H9 (cell line): ENCODE measurements around the gene ROCK2. TPM values are rescaled to one million over a fixed set of nuclear protein-coding genes. Genes with fewer than 3 reads are reported as not detected.

Source experiments
- DNase-seq: peaks from one replicate; pipeline ENCODE4 v3.0.0-alpha.2; 2017
- H2AFZ ChIP-seq: one replicate; pipeline ENCODE4 v1.6.1; 2013; ENCODE audit warnings: mild to moderate bottlenecking, low read length, control low read depth, moderate library complexity
- H2AK5ac ChIP-seq: 2 replicates; pipeline ENCODE4 v1.6.1; 2013; ENCODE audit warnings: low read length, control low read depth, mixed read lengths; ENCODE audit not compliant: insufficient read length
- H2BK120ac ChIP-seq: one replicate; pipeline ENCODE4 v1.6.1; 2013; ENCODE audit warnings: low read depth, mild to moderate bottlenecking, low read length, control low read depth, inconsistent platforms; ENCODE audit not compliant: poor library complexity, severe bottlenecking
- H2BK12ac ChIP-seq: 2 replicates; pipeline ENCODE4 v1.6.1; 2013; ENCODE audit warnings: low read length, control low read depth, mixed read lengths, low read depth; ENCODE audit not compliant: insufficient read length
- H2BK15ac ChIP-seq: 2 replicates; pipeline ENCODE4 v1.6.1; 2013; ENCODE audit warnings: low read depth, low read length, control low read depth
- H2BK20ac ChIP-seq: one replicate; pipeline ENCODE4 v1.6.1; 2013; ENCODE audit warnings: low read depth, mild to moderate bottlenecking, low read length, control low read depth, inconsistent platforms; ENCODE audit not compliant: poor library complexity, severe bottlenecking
- H2BK5ac ChIP-seq: 2 replicates; pipeline ENCODE4 v1.6.1; 2013; ENCODE audit warnings: low read length, control low read depth, mixed read lengths; ENCODE audit not compliant: insufficient read length
- H3K14ac ChIP-seq: 2 replicates; pipeline ENCODE4 v1.6.1; 2013; ENCODE audit warnings: low read length, control low read depth; ENCODE audit not compliant: insufficient read depth
- H3K18ac ChIP-seq: 2 replicates; pipeline ENCODE4 v1.6.1; 2013; ENCODE audit warnings: low read depth, mild to moderate bottlenecking, mixed read lengths, low read length, control low read depth; ENCODE audit not compliant: insufficient read length
- H3K23ac ChIP-seq: 2 replicates; pipeline ENCODE4 v1.6.1; 2013; ENCODE audit warnings: low read length, control low read depth, mixed read lengths, low read depth; ENCODE audit not compliant: insufficient read length
- H3K23me2 ChIP-seq: 2 replicates; pipeline ENCODE4 v1.6.1; 2013; ENCODE audit warnings: low read depth, mild to moderate bottlenecking, mixed read lengths, low read length, control low read depth; ENCODE audit not compliant: insufficient read length, poor library complexity, severe bottlenecking
- H3K27ac ChIP-seq: 2 replicates; pipeline ENCODE4 v1.5.1; 2013; ENCODE audit warnings: low read length, control low read depth, mixed read lengths, low read depth; ENCODE audit not compliant: insufficient read length
- H3K27me3 ChIP-seq: 2 replicates; pipeline ENCODE4 v1.6.1; 2013; ENCODE audit warnings: low read length, control low read depth, inconsistent platforms; ENCODE audit not compliant: insufficient read depth
- H3K4ac ChIP-seq: 2 replicates; pipeline ENCODE4 v1.6.1; 2013; ENCODE audit warnings: low read depth, mild to moderate bottlenecking, control low read depth, inconsistent platforms, low read length, moderate library complexity
- H3K4me1 ChIP-seq: 2 replicates; pipeline ENCODE4 v1.6.1; 2013; ENCODE audit warnings: low read length, control low read depth, inconsistent platforms; ENCODE audit not compliant: insufficient read depth
- H3K4me2 ChIP-seq: 2 replicates; pipeline ENCODE4 v1.6.1; 2013; ENCODE audit warnings: low read length, control low read depth, mixed read lengths; ENCODE audit not compliant: insufficient read length, insufficient read depth
- H3K56ac ChIP-seq: 2 replicates; pipeline ENCODE4 v1.6.1; 2013; ENCODE audit warnings: low read depth, mild to moderate bottlenecking, mixed read lengths, low read length, control low read depth; ENCODE audit not compliant: insufficient read length
- H3K79me1 ChIP-seq: 2 replicates; pipeline ENCODE4 v1.6.1; 2013; ENCODE audit warnings: low read depth, mild to moderate bottlenecking, moderate library complexity, low read length, control low read depth, inconsistent platforms; ENCODE audit not compliant: insufficient read depth, poor library complexity, severe bottlenecking
- H3K79me2 ChIP-seq: 2 replicates; pipeline ENCODE4 v1.6.1; 2013; ENCODE audit warnings: low read length, control low read depth, inconsistent platforms; ENCODE audit not compliant: insufficient read depth
- H3K9ac ChIP-seq: 2 replicates; pipeline ENCODE4 v1.6.1; 2013; ENCODE audit warnings: low read length, control low read depth, mixed read lengths; ENCODE audit not compliant: insufficient read length; ENCODE audit errors: extremely low read depth
- H3K9me3 ChIP-seq: one replicate; pipeline ENCODE4 v1.6.1; 2013; ENCODE audit warnings: low read depth, low read length, inconsistent platforms; ENCODE audit not compliant: control insufficient read depth
- H3T11ph ChIP-seq: one replicate; pipeline ENCODE4 v1.6.1; 2013; ENCODE audit warnings: mild to moderate bottlenecking, low read length, control low read depth, inconsistent platforms
- H4K20me1 ChIP-seq: one replicate; pipeline ENCODE4 v1.6.1; 2013; ENCODE audit not compliant: control insufficient read depth, insufficient read length, insufficient read depth
- H4K5ac ChIP-seq: 2 replicates; pipeline ENCODE4 v1.6.1; 2013; ENCODE audit warnings: low read depth, mild to moderate bottlenecking, mixed read lengths, low read length, control low read depth; ENCODE audit not compliant: insufficient read length
- H4K8ac ChIP-seq: replicated peaks from 2 replicates; pipeline ENCODE4 v1.6.1; 2013; ENCODE audit warnings: low read length, control low read depth, mixed read lengths, low read depth; ENCODE audit not compliant: insufficient read length
- H4K91ac ChIP-seq: 2 replicates; pipeline ENCODE4 v1.6.1; 2013; ENCODE audit warnings: low read depth, mild to moderate bottlenecking, moderate library complexity, mixed read lengths, low read length, control low read depth; ENCODE audit not compliant: insufficient read length
- H3K27ac Mint-ChIP-seq, 3 experiments: 2 replicates in 2 of 3; 3 replicates in 1 of 3; pipeline ENCODE4 v1.8.0; 2020 to 2021; ENCODE audit warnings: mixed read lengths in 3 of 3, mild to moderate bottlenecking in 1 of 3, moderate library complexity in 1 of 3
- H3K27me3 Mint-ChIP-seq: 2 replicates; pipeline ENCODE4 v1.8.0; 2021; ENCODE audit warnings: low read depth, mild to moderate bottlenecking, moderate library complexity, mixed read lengths
- H3K36me3 Mint-ChIP-seq, 3 experiments: 2 replicates in 2 of 3; 3 replicates in 1 of 3; pipeline ENCODE4 v1.8.0; 2020 to 2021; ENCODE audit warnings: low read depth in 3 of 3, mixed read lengths in 3 of 3; ENCODE audit not compliant: insufficient read depth in 1 of 3
- H3K4me1 Mint-ChIP-seq, 2 experiments: 2 replicates each; pipeline ENCODE4 v1.8.0; 2020; ENCODE audit warnings: mixed read lengths in 2 of 2
- H3K4me3 Mint-ChIP-seq, 2 experiments: 2 replicates in 1 of 2; 3 replicates in 1 of 2; pipeline ENCODE4 v1.8.0; 2020 to 2021; ENCODE audit warnings: mild to moderate bottlenecking in 2 of 2, mixed read lengths in 2 of 2, moderate library complexity in 1 of 2
- H3K9me3 Mint-ChIP-seq, 2 experiments: 2 replicates in 1 of 2; 3 replicates in 1 of 2; pipeline ENCODE4 v1.8.0; 2020; ENCODE audit warnings: mild to moderate bottlenecking in 2 of 2, mixed read lengths in 2 of 2, moderate library complexity in 1 of 2
- WGBS: extraction: QIAGEN DNeasy Blood & Tissue Kit; methylation state at CpG from one replicate; pipeline ENCODE4 v1.1.7; 2013; ENCODE audit warnings: missing lambda C conversion rate, low lambda C conversion rate, mixed read lengths; ENCODE audit not compliant: insufficient read length; ENCODE audit errors: extremely low coverage; 5-methylcytosine and 5-hydroxymethylcytosine counted together
- total RNA-seq: library from RNA; stranded (reverse); gene quantifications from 2 replicates; pipeline ENCODE4 v1.2.1, GENCODE V29; 2021
- TF ChIP-seq, protein P1 (sequence below): fragments of 200-600 bp; sonication (generic); conservative IDR thresholded peaks from 3 replicates; pipeline ENCODE4 v1.8.0; 2021; ENCODE audit warnings: antibody characterized with exemption, mild to moderate bottlenecking

ROCK2 gene
- total RNA-seq, 1 experiment from 2014 or later: 33.2 TPM

- Histone ChIP-seq H3T11ph (no peak overlapping the region), H3K27ac (no peak overlapping the region), H3K18ac (no peak overlapping the region), H3K4me1 (no peaks in the 10 kb centered on the region), H4K20me1 (no peaks in the 10 kb centered on the region), H3K4ac (no peak overlapping the region), H3K23ac (no peak overlapping the region), H4K5ac (no peak overlapping the region), H2AFZ (no peak overlapping the region), H2BK20ac (no peak overlapping the region), H3K9ac (no peak overlapping the region), H3K9me3 (no peaks in the 10 kb centered on the region), H3K79me1 (no peaks in the 10 kb centered on the region), H2BK15ac (no peak overlapping the region), H2BK120ac (no peak overlapping the region), H3K4me2 (no peak overlapping the region), H3K23me2 (no peaks in the 10 kb centered on the region), H4K8ac (no peak overlapping the region), H3K27me3 (no peaks in the 10 kb centered on the region), H2BK12ac (no peak overlapping the region), H2BK5ac (no peak overlapping the region), H3K56ac (no peak overlapping the region), H4K91ac (no peak overlapping the region), H3K14ac (no peak overlapping the region), H2AK5ac (no peak overlapping the region), H3K79me2 (no peaks in the 10 kb centered on the region)
- no peak for DNase-seq
- H3K27ac Mint-ChIP-seq: no peak overlapping the region
- H3K4me3 Mint-ChIP-seq: no peak overlapping the region
- H3K4me1 Mint-ChIP-seq: no peaks in the 10 kb centered on the region; a peak in 1 of 4 replicates
- WGBS: no CpG with 5 or more reads among the region's 1 CpG
- TF ChIP-seq, protein P1, sequence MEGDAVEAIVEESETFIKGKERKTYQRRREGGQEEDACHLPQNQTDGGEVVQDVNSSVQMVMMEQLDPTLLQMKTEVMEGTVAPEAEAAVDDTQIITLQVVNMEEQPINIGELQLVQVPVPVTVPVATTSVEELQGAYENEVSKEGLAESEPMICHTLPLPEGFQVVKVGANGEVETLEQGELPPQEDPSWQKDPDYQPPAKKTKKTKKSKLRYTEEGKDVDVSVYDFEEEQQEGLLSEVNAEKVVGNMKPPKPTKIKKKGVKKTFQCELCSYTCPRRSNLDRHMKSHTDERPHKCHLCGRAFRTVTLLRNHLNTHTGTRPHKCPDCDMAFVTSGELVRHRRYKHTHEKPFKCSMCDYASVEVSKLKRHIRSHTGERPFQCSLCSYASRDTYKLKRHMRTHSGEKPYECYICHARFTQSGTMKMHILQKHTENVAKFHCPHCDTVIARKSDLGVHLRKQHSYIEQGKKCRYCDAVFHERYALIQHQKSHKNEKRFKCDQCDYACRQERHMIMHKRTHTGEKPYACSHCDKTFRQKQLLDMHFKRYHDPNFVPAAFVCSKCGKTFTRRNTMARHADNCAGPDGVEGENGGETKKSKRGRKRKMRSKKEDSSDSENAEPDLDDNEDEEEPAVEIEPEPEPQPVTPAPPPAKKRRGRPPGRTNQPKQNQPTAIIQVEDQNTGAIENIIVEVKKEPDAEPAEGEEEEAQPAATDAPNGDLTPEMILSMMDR: no peak
- H3K9me3 Mint-ChIP-seq: no peaks in the 10 kb centered on the region; a peak in 1 of 5 replicates
- H3K27me3 Mint-ChIP-seq: no peaks in the 10 kb centered on the region
- H3K36me3 Mint-ChIP-seq: peaks cover 2 to 14% (median 7%) of the 10 kb centered on the region in 3 experiments; a peak in 6 of 7 replicates
Measured at GRCh38 chr2:11264818-11265217, 79.6 kb downstream of the ROCK2 start.
